BE2C (cell line): ENCODE data around the gene IMPACT.

Source experiments
- DNase-seq: peaks from one replicate; pipeline ENCODE4 v3.0.0-alpha.2; 2020
- H3K27me3 ChIP-seq: fragments of 250-450 bp; sonication (Bioruptor Pico); 2 replicates; pipeline ENCODE4 v1.5.1; 2020; ENCODE audit warnings: mild to moderate bottlenecking
- H3K36me3 ChIP-seq: fragments of 250-450 bp; sonication (Bioruptor Pico); 2 replicates; pipeline ENCODE4 v1.5.1; 2020; ENCODE audit warnings: mild to moderate bottlenecking
- H3K4me1 ChIP-seq: fragments of 250-450 bp; sonication (Bioruptor Pico); 2 replicates; pipeline ENCODE4 v1.5.1; 2020
- H3K4me3 ChIP-seq: 2 replicates; pipeline ENCODE4 v1.5.1; 2011; ENCODE audit warnings: low read depth, low read length
- H3K9me3 ChIP-seq: fragments of 250-450 bp; sonication (Bioruptor Pico); 2 replicates; pipeline ENCODE4 v1.5.1; 2020
- TF ChIP-seq, protein P1 (sequence below): IDR thresholded peaks from 2 replicates; pipeline ENCODE4 v1.5.1; 2012; ENCODE audit warnings: mild to moderate bottlenecking, low read depth, low read length

The IMPACT gene

DNA sequence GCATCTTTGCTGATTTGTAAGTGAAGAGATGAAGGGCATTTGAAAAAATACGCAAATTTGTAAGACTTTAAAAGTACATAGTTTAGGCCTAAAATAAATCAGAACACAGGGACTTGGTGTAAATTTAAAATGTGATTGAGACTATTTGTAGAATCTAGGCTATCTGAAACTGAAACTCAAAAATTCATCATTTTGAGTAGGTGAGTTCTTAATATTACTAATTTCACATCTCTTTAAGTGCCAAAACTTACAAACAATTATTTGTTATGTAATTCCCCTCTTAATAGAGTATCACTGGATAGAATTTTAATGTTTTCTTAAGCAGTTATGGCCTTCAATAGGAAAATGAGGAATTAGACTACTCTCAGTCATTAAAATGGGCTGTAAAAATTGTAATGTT lies 20.0 kb downstream of the IMPACT start:
- Histone ChIP-seq H3K9me3 (no peaks in the 10 kb centered on the region), H3K27me3 (no peaks in the 10 kb centered on the region), H3K4me3 (no peak overlapping the region), H3K4me1 (no peaks in the 10 kb centered on the region), H3K36me3 (no peaks in the 10 kb centered on the region)
- DNase-seq, result no peak
- TF ChIP-seq, protein P1, sequence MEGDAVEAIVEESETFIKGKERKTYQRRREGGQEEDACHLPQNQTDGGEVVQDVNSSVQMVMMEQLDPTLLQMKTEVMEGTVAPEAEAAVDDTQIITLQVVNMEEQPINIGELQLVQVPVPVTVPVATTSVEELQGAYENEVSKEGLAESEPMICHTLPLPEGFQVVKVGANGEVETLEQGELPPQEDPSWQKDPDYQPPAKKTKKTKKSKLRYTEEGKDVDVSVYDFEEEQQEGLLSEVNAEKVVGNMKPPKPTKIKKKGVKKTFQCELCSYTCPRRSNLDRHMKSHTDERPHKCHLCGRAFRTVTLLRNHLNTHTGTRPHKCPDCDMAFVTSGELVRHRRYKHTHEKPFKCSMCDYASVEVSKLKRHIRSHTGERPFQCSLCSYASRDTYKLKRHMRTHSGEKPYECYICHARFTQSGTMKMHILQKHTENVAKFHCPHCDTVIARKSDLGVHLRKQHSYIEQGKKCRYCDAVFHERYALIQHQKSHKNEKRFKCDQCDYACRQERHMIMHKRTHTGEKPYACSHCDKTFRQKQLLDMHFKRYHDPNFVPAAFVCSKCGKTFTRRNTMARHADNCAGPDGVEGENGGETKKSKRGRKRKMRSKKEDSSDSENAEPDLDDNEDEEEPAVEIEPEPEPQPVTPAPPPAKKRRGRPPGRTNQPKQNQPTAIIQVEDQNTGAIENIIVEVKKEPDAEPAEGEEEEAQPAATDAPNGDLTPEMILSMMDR, result no peak

DNA sequence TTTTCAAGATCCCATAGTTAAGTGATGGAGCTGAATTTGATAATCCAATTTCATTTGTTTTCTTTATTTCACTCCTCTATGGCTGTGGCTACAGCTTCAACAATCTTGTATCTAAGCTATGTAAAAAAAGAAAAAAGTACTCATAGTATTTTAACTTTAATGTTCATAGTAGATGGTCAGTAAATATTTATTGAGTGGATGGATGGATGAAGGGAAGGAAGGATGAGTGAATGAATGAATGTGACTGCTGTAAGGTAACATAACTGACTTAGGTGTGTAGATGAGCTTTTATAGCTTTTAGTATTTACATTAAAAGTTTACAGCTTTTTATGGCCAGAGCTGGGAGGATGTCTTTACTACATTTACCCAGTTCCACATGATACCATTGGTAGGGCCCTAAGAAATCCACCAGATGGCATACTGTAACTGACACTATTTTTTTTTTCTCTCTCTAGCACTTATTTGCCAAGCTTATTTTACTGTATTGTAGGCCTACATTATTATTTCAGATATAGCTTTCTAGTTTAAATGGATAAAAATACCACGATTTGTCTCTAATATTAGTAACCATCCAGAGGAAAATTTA lies 20.6 kb downstream of the IMPACT start:
- no peaks in the 10 kb centered on the region for H3K4me1 ChIP-seq
- TF ChIP-seq, protein P1, result no peak
- no peaks in the 10 kb centered on the region for H3K36me3 ChIP-seq
- no peaks in the 10 kb centered on the region for H3K9me3 ChIP-seq
- H3K27me3 ChIP-seq, result no peaks in the 10 kb centered on the region
- DNase-seq, result no peak
- no peak overlapping the region for H3K4me3 ChIP-seq

DNA sequence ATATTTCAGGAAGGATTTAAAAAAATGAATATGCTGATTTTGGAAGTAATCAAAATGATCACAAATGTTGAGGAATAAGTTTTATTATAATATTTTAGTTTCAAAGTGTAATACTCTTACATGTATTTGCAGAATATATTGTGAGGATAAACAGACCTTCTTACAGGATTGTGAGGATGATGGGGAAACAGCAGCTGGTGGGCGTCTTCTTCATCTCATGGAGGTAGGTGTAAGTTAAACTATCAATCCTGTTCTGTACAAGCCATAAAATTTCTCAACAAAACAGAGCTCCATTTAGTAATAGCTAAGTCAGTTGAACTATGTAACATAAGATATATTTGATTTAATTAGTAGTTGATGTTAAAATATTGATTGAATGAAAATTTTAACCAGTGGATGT lies 21.5 kb downstream of the IMPACT start:
- H3K27me3 ChIP-seq, result no peaks in the 10 kb centered on the region
- TF ChIP-seq, protein P1, result no peak
- no peak for DNase-seq
- H3K36me3 ChIP-seq, result no peaks in the 10 kb centered on the region
- H3K9me3 ChIP-seq, result no peaks in the 10 kb centered on the region
- no peak overlapping the region for H3K4me3 ChIP-seq
- no peaks in the 10 kb centered on the region for H3K4me1 ChIP-seq

DNA sequence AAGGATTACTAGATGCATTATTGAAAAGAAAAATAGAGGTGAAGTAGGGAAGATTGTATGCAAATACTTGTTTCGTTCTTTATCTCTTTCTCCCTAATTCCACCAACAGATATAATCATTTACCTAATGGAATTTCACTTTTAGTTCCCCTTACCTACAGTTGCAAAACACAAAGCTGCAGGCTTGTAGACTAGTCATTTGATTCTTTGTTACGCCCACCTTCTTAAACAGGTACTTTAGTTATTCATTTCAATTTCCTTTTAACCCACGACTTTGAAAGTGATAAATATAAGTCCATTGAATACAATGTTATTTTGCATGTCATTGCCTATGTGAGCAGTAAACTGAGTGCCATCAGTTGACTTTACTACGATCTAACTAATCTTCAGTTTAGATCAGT lies 30.1 kb downstream of the IMPACT start:
- TF ChIP-seq, protein P1, result no peak
- no peak for DNase-seq
- H3K36me3 ChIP-seq, result no peaks in the 10 kb centered on the region
- H3K27me3 ChIP-seq, result no peaks in the 10 kb centered on the region
- no peaks in the 10 kb centered on the region for H3K4me1 ChIP-seq
- no peaks in the 10 kb centered on the region for H3K9me3 ChIP-seq
- H3K4me3 ChIP-seq, result no peak overlapping the region

DNA sequence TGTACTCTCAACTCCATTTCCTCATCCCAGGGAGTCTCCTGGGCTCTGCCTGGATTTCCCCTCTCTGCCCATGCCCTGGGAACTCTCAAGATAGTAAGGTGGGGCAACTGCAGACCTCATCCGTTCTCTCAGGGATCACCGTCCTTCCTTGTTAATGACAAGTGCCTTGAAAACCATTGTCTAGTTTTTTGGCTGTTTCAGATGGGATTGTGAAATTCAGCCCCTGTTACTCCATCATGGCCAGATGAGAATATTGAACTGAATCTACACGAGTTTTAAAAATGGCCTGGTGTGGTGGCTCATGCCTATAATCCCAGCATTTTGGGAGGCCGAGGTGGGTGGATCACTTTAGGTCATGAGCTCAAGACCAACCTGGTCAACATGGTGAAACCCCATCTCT lies 33.3 kb downstream of the IMPACT start:
- Histone ChIP-seq H3K27me3 (no peaks in the 10 kb centered on the region), H3K36me3 (no peaks in the 10 kb centered on the region), H3K4me3 (no peak overlapping the region), H3K9me3 (no peaks in the 10 kb centered on the region), H3K4me1 (no peaks in the 10 kb centered on the region)
- TF ChIP-seq, protein P1, result no peak
- DNase-seq, result no peak

DNA sequence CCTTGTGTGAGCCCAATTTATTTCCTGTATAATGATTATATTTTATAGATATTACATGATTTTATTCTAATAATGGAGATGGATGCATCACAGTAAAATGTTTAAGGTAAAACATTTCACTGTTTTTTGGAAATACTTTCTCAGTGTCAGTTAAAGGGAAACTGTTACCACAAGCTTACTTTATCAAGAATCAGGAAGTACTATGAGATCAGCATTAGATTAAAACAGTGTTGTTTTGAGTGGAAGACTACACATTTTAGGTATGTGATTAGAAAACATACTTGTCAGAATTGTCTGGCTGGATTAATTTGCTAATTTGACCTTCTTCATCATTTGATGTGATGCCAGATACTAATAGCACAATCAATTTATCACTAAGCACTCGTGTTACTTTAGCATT lies 33.9 kb downstream of the IMPACT start, which contains the start of gene HRH4:
HRH4 (plus strand) TSS at position 250 of the 400 bp plus-strand sequence; CDS start at position 342, 92 bp downstream.
- no peaks in the 10 kb centered on the region for H3K9me3 ChIP-seq
- TF ChIP-seq, protein P1, result no peak
- no peak for DNase-seq
- H3K4me3 ChIP-seq, result no peak within 1 kb of the TSS
- H3K36me3 ChIP-seq, result no peaks in the 10 kb centered on the region
- no peaks in the 10 kb centered on the region for H3K27me3 ChIP-seq
- no peaks in the 10 kb centered on the region for H3K4me1 ChIP-seq
